ENCODE data around the gene MED15. TPM values are rescaled to one million over a fixed set of nuclear protein-coding genes. Genes with fewer than 3 reads are reported as not detected.

The MED15 gene
- total and polyA plus RNA-seq, 2 experiments from 2014 or later: 29.2 to 43.5 TPM

GRCh38 chr22:20560716-20561115, 53.3 kb downstream of the MED15 start:
- H3K36me3 Mint-ChIP-seq (ENCODE audit: low read depth): peaks cover 49% of the 10 kb centered on the region

More at GRCh38 chr22:20560716-20561115, 53.3 kb downstream of the MED15 start:
- H3K4me2 ChIP-seq: no peak overlapping the region
- no peak overlapping the region for H2AFZ ChIP-seq
- peaks cover 11% of the 10 kb centered on the region; the same call in 2 of the 3 replicates for H3K9me3 Mint-ChIP-seq
- H3K27ac Mint-ChIP-seq: no peak overlapping the region
- H3K27ac ChIP-seq (ENCODE audit: low read depth): no peak overlapping the region
- no peak overlapping the region for H3K4me3 Mint-ChIP-seq
- H3K4me1 ChIP-seq (ENCODE audit: insufficient read depth): no peaks in the 10 kb centered on the region
- H3K4me1 Mint-ChIP-seq: no peaks in the 10 kb centered on the region
- no peaks in the 10 kb centered on the region; the same call in none of the 2 replicates for H4K20me1 ChIP-seq (replicated peaks; ENCODE audit: insufficient read depth)
- TF ChIP-seq ZNF462 (CRISPR knock-in tag; IDR thresholded peaks at IDR 0.05): no peak
- no peak for TF ChIP-seq REST (IDR thresholded peaks at IDR 0.05; ENCODE audit: unreplicated experiment)
- no peak for TF ChIP-seq STAT1 (IDR thresholded peaks at IDR 0.05; ENCODE audit: unreplicated experiment)
- no peak for TF ChIP-seq CTCF (conservative IDR thresholded peaks at IDR 0.05; ENCODE audit: low read depth in 2 of 2)
- no peak for TF ChIP-seq JUNB (IDR thresholded peaks at IDR 0.05; ENCODE audit: unreplicated experiment)
- TF ChIP-seq NANOG (IDR thresholded peaks at IDR 0.05; ENCODE audit: borderline replicate concordance): no peak
- TF ChIP-seq EZH2phosphoT487 (IDR thresholded peaks at IDR 0.05; ENCODE audit: unreplicated experiment): no peak
- no peak for TF ChIP-seq EZH2 (IDR thresholded peaks at IDR 0.05; ENCODE audit: low read depth, unreplicated experiment)
- no peak for TF ChIP-seq ZNF331 (CRISPR knock-in tag; IDR thresholded peaks at IDR 0.05; ENCODE audit: low read depth)
- TF ChIP-seq ETS1 (IDR thresholded peaks at IDR 0.05): no peak
- TF ChIP-seq POLR2AphosphoS5 (IDR thresholded peaks at IDR 0.05; ENCODE audit: low read depth): no peak
- no peak for TF ChIP-seq ZNF114 (CRISPR knock-in tag; IDR thresholded peaks at IDR 0.05)
- no peak for TF ChIP-seq CREB1 (CRISPR knock-in tag; IDR thresholded peaks at IDR 0.05; ENCODE audit: low read depth)
- ATAC-seq (no peak), DNase-seq (ENCODE audit: low spot score) (no peak)
- H3K4me3 ChIP-seq: no peak overlapping the region
- no peaks in the 10 kb centered on the region for H3K27me3 ChIP-seq (ENCODE audit: insufficient read depth)
- no peaks in the 10 kb centered on the region for H3K9me2 ChIP-seq (ENCODE audit: insufficient read depth)
- H3K79me2 ChIP-seq (replicated peaks; ENCODE audit: insufficient read depth): no peaks in the 10 kb centered on the region; the same call in 1 of the 2 replicates
- H3K27me3 Mint-ChIP-seq (ENCODE audit: insufficient read depth, low read depth, poor library complexity): peaks cover 5% of the 10 kb centered on the region
- H3K36me3 ChIP-seq (ENCODE audit: insufficient read depth): peaks cover 10% of the 10 kb centered on the region; the same call in 1 of the 2 replicates
- no peaks in the 10 kb centered on the region for H3F3A ChIP-seq (replicated peaks; ENCODE audit: low read depth)
